HG03175 (cell line): ENCODE measurements around the gene SLC2A13.
"Not testable (repeated sequence)": the region's sequence is repeated elsewhere in the genome, so short reads cannot be mapped to it uniquely, and the experiment has no call there.

Experiments
- ATAC-seq: cut with Tn5 transposase; IDR thresholded peaks from one replicate; pipeline ENCODE4 v1.9.1; 2021; ENCODE audit warnings: mild to moderate bottlenecking, moderate library complexity; ENCODE audit not compliant: unreplicated experiment

The SLC2A13 gene

DNA sequence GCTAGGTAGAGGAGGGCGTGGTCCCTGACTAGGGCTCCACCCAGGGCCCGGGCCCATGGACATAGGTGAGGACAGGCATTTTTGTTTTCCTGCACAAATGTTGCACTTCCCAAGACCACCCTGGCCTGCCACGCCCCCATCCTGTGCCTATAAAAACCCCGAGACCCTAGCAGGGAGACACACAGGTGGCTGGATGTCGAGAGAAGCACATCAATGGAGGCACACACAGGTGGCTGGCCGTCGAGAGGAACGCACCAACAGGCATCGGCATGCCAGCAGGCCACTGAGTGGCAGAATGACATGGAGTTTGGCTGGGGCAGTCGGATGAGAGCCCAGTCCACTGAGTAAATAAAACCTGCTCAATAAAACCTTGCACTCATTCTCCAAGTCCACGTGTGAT, 328.4 kb downstream of the SLC2A13 start:
- no peak for ATAC-seq

DNA sequence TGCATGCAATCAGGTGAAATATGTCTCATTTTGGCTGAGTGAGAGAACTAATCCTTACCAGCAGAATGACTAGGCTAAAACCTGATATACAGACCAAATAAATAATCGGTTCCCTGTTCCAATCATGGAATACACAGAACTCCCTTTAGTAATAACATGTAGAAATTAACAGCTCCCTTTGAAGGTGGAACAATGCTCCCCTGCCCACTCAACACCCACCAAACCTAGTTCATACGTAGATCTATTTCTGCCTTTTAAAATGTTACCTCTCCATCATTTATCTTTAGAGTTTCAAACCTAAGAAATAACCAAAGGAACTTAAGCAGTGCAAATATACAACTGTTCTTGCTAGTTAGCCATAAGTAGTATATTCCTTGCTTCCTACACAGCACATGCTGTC, 332.6 kb downstream of the SLC2A13 start:
- no peak for ATAC-seq

DNA sequence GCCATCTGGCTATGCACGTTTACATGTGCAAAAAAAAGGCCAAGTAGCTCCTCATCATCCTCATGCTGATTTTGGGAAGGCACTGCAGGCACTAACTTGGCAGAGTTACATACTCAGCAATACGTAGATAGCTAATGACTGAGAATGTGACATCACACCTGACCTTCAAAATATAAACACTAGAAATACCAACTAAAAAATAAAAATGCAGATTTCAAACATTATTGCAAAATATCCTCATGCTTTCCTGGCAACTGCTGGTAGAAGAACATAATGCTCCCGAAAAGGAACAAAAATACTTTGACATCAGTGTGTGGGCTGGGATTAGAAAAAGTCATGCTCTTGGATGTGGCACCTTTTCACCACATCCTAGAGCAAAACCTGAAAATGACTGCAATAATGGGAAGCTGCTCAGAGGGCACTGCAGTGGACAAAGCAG, 333.0 kb downstream of the SLC2A13 start:
- ATAC-seq, result no peak

DNA sequence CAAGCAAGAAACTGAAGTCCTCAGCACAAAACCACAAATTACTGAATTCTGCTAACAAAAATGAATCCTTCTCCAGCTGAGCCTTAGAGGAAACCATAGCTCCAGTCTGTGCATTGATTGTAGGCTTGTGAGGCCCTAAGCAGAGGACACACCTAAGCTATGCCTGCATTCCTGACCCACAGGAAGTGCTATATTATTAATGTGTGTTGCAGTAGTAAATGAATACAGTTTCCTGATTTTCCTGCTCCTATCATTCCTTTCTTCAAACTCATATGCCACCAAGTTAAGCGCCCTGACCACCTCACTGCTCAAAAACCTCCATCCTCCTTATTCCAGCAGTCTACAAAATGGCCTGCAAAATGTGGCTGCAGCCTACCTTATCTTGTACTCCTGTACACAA, 334.4 kb downstream of the SLC2A13 start:
- ATAC-seq, result no peak

DNA sequence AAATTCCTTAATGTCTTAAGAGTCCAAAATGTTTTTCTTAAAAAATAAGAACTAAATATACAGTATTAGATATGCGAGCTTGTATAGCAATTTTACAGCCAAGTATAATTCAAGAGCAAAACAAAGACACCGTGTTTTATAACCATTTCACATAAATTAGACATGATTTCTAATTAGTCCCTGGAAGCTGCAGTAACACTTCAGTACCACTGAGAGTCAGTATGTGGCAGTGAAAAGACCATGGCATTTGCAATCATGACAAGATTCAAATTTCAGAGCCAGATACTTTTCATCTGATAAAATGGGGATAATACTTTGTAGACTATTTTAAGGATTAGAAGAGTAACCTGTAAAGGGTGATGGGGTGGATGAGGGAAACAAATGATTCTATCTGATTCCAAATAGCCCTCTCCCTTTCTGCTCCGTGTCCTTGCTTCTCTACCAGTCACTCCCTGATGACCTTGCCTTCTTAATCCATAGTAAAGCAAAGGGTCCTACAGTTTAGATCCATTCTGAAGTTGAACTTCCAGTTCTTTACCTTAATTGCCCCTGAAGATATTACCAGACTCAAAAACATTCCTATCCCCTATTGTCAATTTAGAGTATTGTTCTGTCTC, 340.8 kb downstream of the SLC2A13 start:
- ATAC-seq, result peak; percentile 78

DNA sequence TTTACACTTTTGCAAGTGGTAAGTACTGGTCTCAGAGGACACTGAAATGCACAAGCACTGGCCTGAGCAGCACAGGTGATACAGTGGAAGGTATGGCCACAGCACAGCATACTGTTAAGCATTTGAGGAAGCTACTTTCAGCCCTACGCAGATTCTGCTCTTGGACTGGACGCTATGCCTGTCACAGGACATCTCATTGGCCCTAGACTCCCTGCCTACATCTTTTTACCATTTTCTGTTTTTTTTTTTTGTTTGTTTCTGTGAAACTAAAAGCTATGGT, 342.1 kb downstream of the SLC2A13 start:
- no peak for ATAC-seq

DNA sequence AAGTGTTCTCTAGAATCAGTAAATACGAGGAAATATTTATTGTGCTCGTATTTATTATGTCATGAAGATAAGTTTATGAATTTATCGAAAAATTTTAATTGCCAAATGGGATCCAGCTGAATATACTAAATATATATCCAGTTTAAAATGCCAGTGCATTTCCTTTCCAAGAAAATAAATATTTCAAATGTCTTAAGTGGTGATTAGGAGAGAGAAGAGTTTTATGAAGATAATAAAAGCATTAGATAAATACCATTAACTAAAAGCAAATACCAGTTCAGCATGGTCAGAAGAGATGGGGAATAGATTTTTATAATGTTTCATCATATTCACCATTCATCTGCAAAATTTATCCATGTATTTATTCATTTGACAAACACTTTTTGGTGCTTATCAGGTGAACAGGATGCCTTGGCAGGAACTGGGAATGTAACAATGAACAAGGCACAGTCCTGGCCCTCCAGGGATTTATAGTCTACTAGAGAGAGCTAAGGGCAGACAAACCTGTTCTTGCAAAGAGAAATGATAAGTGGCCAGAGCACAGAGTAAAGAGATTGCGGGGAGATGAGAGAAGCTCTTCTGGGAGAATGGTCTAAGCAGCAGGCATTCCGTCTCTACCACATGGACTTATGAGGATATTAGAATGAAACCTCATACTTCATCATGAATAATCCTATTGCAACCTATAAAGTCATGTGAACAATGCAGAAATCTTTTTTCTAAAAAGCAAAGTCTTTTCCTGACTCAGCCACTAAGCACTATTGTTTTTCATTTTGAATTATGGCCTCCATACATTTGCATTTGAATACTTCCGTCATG, 342.6 kb downstream of the SLC2A13 start:
- no peak for ATAC-seq

DNA sequence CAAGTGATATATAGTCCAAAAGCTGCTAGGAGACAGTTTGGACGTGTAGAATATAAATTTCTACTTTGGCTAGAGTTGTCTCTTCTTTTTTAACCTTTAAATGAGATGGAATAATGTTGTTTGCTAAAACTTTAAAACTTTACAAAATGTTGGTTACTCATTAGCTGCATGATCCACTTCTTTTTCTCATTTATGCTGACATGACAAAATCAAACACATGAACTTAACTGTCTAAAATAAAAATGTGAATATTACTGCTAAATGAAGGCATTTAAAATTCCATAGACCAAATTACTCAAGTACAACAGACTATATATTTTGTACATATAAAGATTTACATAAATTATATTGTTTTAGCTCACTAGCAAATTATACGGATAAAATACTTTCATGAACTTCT, 350.4 kb downstream of the SLC2A13 start:
- ATAC-seq, result no peak

DNA sequence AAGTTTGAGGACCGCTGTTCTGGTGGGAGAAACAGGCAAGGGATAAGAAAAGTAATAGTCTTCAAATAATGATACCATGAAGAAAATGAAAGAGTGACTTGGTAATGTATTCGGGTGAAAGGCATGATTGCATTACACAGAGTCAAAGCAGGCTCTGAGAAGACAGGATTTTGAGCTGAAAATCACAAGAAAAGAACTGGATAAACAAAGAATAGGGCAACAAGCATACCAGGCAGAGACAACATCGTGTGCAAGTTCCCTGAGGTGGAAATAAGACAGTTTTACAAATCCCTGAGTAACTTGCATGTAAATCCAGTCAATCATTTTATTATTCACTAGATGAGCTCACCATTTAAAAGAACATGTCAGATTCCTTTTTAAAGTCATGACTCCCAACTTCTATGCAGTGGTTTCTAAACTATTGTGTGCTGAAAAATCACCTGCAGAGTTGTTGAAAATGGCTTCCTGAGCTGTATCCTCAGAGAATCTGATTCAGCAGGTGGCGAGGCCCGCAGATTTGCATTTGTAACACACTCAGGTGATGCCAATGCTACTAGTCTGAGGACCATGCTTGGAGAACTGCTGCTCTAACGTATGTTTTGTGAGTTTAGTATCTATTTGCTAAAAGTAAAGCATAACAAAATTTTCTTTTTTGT, 353.3 kb downstream of the SLC2A13 start:
- ATAC-seq, result no peak

DNA sequence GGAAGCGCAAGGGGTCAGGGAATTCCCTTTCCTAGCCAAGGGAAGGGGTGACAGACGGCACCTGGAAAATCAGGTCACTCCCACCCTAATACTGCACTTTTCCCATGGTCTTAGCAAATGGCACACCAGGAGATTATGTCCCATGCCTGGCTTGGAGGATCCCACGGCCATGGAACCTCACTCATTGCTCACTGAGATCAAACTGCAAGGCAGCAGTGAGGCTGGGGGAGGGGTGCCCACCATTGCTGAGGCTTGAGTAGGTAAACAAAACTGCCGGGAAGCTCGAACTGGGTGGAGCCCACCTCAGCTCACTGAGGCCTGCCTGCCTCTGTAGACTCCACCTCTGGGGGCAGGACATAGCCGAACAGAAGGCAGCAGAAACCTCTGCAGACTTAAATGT, 359.7 kb downstream of the SLC2A13 start:
- ATAC-seq, result not testable (repeated sequence)

DNA sequence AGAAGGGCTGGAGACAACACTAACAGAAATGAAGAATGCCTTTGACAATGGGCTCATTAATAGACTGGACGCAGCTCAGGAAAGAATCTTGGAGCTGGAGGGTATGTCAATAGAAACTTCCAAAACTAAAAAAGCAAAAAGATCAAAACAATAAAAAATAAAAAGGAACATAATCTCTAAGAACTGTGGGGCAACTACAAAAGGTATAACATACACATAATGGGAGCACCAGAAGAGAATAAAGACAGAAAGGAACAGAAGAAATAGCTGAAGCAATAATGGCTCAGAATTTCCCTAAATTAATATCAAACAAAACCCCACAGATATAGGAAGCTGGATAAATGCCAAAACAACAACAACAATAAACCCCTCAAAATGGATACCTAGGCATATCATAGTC, 362.2 kb downstream of the SLC2A13 start:
- no peak for ATAC-seq

DNA sequence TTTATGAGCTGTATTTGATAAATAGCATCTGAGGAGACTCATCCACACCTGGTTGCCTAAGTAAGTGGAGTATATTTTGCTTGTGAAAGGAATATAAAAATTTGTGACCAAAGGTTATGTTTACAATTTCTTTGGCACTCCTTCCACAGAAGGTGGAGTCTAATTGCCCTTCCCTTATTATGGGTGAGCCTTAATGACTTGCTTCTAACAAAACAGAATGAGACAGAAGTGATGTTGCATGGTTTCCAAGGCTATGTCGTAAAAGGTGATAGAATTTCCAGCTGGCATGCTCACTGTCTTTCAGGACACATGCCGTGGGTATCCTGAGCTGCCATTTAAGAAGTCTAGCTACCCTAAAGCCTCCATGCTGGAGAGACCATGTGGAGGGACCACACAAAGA, 369.5 kb downstream of the SLC2A13 start:
- no peak for ATAC-seq

DNA sequence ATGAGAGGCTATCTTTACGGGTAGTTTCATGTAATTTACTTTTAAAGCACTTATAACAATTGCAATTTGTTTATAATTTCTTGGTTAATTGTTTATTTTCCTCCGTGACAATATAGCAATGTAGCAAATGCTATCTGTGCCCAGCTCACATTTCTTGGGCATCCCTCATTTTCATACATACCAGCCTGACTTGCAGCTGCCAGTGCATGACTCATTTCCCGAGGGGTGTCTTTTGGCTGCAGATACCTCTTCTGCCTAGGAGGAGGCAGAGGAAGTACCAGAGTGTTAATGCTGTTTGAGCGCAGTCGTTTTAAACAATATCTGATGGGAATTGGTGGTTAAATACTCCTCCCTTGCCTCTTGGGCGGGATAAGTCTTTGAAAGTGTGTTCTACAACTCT, 382.1 kb downstream of the SLC2A13 start:
- ATAC-seq, result no peak

DNA sequence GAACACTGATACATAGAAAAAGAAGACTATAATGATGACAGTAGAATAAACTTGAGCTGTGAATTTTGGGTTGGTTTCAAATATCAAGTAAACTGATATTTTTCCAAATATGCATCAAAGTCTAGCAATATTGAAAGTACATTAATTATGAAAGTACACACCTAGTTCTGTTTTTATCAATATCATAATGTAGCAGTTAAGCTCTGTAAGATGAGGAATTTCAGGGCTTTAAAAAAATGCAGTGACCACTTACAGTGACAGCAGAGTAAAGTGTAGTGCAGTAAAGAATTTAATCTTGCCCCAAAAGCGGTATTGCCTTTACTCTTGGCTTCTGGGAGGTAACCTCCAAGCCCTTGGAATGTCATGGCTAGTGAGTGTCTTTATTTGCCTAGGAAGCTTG, 383.4 kb downstream of the SLC2A13 start:
- no peak for ATAC-seq

DNA sequence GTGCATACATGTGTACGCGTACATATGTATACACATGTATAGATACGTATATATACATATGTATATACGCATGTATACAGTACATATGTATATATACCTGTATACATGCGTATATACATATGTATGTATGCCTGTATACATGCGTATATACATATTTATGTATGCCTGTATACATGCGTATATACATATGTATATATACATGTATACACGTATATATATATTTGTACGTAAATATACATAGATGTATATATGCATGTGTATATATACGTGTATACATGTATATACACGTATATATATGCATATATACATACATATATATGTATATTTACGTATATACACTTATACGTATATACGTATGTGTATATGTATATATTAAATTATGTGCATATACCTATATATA, 392.3 kb downstream of the SLC2A13 start:
- ATAC-seq, result no peak

DNA sequence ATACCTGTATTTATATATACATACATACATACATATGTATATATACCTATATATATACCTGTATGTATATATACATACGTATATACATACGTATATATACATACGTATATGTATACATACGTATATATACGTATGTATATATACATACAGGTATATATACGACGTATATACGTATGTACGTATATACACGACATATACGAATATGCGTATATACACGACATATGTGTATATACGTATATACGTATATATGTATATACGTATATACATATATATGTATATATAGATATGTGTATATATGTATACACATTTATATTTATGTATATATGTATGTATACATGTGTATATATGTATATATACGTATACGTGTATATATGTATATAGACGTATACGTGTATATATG, 393.5 kb downstream of the SLC2A13 start:
- no peak for ATAC-seq
